GM18519 (cell line): ENCODE measurements around the gene FGD2.

ENCODE experiments used
- ATAC-seq: cut with Tn5 transposase; IDR thresholded peaks from one replicate; pipeline ENCODE4 v1.9.1; 2021; ENCODE audit warnings: mild to moderate bottlenecking, moderate library complexity; ENCODE audit not compliant: unreplicated experiment, low FRiP score

FGD2 gene

GRCh38 chr6:36969988-36970891, 35.2 kb upstream of the FGD2 start:
- no peak for ATAC-seq

- ATAC-seq: no peak
Observed at GRCh38 chr6:36970892-36971842, 34.3 kb upstream of the FGD2 start.

DNA sequence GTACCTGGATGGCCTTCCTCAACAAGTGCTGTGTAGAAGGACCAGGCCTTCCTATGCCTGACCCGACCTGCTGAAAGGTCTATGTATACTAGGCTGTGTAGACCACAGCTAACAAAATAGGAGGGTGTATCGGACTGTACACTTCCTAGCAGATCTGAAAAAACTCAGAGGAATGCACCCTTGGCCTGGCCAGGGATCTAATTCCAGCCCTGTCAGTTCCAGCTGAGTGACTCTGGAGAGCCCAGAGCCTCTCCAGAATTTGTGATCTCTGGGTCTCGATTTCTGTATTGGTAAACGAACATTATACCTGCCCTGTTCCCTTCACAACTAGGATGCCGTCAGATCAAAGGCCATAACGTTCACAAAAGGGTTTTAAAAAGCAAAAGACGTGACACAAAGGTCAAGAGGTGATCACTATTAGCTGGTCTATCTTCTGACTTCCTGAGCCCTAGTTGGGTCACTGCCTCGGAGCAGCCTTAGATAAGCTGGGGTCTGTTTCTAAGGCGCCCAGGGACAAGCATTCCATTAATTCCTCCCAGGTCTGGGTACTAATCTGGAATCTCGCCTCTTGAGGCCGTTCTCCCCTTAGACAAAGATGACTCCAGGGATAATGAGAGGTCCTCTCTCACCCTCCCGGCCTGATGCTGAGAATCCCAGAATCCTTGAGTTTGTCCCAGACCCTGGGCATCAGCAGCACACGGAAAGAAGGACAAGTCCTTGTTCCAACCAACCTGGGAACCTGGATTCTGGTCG, 33.4 kb upstream of the FGD2 start:
- no peak for ATAC-seq

DNA sequence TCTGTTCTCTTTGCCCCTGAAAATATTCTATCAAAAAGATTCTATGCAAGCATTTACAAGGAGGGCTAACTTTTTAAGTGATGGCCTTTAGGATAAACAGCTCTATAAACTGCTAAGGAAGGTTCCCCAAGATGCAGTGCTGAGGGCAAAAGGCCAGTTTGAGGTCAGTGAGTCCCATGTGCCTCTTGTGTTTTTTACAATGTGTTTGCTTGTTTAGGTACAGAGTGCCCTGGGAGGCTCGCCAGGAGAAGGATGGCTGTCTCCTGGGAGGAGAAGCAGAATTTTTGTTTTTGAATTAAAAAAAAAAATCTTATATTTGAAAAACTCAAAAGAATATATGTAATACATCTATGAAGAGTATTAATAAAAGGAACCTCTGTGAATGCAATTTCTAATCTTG, 32.3 kb upstream of the FGD2 start:
- no peak for ATAC-seq

- no peak for ATAC-seq
Observed at GRCh38 chr6:36973647-36974046, 31.8 kb upstream of the FGD2 start.

- ATAC-seq: no peak
Observed at GRCh38 chr6:36975231-36976006, 30.0 kb upstream of the FGD2 start.

DNA sequence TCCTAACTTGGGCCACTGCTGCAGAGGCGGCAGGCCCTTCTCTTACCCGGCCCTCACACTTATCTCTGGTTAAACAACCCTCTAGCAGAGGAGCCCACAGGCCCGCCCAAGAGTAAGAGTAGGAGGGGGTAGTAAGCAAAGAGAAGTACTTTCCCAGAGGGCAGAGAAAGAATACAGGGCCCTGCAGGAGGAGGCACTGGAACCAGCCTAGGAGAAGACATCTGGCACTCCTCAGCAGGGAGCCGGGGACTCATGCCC, 29.5 kb upstream of the FGD2 start:
- no peak for ATAC-seq

DNA sequence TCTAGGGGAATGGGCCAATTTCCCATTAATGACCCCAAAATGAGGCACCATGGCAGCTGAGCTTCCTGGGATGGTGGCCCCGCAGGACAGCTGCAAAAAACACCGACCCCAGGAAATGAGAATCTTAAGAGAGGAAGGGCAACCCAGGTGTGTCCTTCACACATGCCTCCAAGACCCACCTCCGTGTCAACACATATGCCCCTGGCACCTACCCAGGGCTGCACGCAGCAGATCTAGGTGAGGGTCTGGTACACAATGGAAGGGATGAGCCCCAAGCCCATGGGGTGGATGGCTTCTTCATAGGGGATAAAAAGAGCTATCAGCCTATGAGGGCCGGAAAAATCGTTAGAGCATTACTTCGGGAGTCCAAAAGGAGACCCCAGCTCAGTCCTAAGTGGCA, 28.9 kb upstream of the FGD2 start:
- ATAC-seq: no peak

- no peak for ATAC-seq
Observed at GRCh38 chr6:36976931-36977330, 28.5 kb upstream of the FGD2 start.

- ATAC-seq: no peak
Observed at GRCh38 chr6:36977470-36977941, 27.9 kb upstream of the FGD2 start.

- no peak for ATAC-seq
Observed at GRCh38 chr6:36978421-36979346, 26.8 kb upstream of the FGD2 start.

DNA sequence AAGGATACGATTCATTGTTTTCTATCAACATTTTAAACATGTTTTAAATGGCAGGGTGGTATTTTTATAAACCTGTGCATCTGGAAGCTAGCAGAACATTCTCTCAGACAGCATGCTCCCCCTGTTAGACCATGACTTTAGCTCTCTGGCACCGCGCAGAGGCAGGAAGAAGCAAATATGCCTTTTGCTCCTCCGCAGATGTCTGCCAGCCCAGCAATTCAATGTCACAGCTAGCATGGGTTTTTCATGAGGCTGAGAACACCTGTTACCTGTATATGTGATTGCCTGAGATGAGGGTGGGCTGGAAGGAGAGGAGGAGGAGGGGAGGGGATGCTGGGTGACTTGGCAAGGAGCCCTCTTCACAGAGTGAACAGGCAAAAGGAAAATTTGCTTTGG, 26.1 kb upstream of the FGD2 start:
- ATAC-seq: no peak

- ATAC-seq: no peak
Observed at GRCh38 chr6:36980129-36980528, 25.3 kb upstream of the FGD2 start.

DNA sequence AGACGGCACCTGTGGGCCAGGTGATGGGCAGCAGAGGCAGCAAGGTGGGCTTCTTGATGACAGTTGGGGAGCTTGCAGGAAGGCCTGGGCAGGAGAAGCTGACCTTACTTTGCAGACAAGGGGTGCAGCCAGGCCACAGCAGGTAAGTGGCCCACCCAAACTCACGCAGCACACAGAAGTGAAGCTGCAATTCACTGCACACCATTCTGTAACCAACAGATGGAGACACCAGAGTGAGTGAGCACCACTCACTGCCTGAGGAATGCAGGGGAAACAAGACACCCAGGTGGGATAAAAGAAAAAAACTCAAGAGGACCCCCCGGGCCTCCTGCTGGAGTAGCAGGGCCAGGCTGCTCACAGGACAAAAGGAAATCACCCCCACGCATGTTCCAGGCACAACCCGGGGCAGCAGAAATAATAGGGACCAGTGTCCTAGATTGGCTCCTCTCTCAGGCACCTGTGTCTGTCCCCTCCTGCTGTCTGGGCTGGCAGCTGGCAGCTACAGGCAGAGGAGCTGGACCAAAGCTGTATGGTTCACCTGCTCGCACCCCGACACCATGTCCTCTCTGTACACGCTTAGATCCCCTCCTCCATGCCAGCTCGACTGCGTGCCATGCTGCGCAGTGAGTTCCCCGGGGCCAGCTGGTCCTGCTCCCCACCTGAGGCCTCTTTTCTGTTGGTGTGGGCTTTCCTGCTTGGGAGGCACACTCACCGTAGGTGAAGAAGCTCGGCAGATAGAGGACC, 24.4 kb upstream of the FGD2 start:
- no peak for ATAC-seq

DNA sequence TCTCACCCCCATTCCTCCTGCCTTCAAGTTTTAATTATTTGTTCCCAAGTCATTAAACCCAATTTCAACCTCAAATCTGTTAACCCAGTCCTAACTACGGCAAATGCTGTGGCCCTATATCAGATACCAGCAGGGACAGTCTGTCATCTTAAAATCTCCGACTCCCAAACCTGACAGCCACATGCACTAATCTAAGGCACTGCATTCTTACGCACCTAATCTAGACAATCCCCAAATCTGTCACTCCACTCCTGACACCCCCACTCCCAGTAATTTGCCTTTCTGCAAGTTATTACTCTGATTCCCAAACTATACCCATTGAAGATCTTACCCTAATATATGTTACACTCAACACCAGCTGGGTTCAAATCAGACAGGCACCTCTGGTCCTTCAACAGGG, 21.9 kb upstream of the FGD2 start:
- no peak for ATAC-seq

GRCh38 chr6:36984581-36985416, 20.7 kb upstream of the FGD2 start:
- no peak for ATAC-seq

DNA sequence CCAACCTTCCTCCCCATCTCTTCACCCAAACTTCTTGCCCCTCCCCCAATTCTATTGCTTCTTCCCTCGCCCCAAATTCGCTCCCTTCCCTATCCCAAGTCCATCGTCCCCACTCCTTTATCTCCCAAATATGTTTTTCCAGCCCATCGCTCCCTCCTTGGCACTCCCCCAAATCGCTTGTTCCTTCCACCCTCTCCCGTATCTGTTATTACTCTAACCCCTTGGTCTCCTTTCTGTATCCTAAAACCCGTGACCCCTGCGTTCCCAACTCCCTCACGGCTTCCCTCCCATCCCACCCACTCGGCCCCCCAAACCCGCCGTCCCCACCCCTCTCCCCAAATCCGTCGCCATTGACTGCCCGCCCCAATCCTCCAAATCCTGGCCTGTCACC, 20.0 kb upstream of the FGD2 start:
- ATAC-seq: no peak
